Left ventricle myocardium inferior (tissue), 1 donor: ENCODE data around the gene TATDN2. TPM values are rescaled to one million over a fixed set of nuclear protein-coding genes. Genes with fewer than 3 reads are reported as not detected.

Source experiments
- DNase-seq: peaks from one replicate; pipeline ENCODE4 v3.0.0-alpha.2; 2020
- H3K27ac ChIP-seq: fragments of 200-600 bp; replicated peaks from 2 replicates; pipeline ENCODE4 v1.8.0; 2021
- H3K27me3 ChIP-seq: fragments of 200-600 bp; 2 replicates; pipeline ENCODE4 v1.8.0; 2021; ENCODE audit warnings: low read depth
- H3K36me3 ChIP-seq: fragments of 200-600 bp; 2 replicates; pipeline ENCODE4 v1.8.0; 2021
- H3K4me1 ChIP-seq: fragments of 200-600 bp; 2 replicates; pipeline ENCODE4 v1.8.0; 2021
- H3K4me3 ChIP-seq: fragments of 200-600 bp; 2 replicates; pipeline ENCODE4 v1.8.0; 2021; ENCODE audit warnings: mild to moderate bottlenecking, moderate library complexity
- H3K9me3 ChIP-seq: fragments of 200-600 bp; replicated peaks from 2 replicates; pipeline ENCODE4 v1.8.0; 2021
- intact Hi-C: fragments of 100-400 bp; cut with micrococcal nuclease; formaldehyde crosslinking; loops from one replicate; pipeline ENCODE4 v1.11.0; 2022
- microRNA-seq: library from miRNA; unstranded; fragments of <30 nt; microRNA quantifications from one replicate; pipeline ENCODE4 v1.2.0, GENCODE V29; 2020
- total RNA-seq: library from RNA; stranded (reverse); fragmentation: NEBNext Ultra II Directional; extraction: Animal tissue kit (Norgen Biotek cat#: 25700); gene quantifications from one replicate; pipeline ENCODE4 v1.2.1, GENCODE V29; 2021
- TF ChIP-seq, protein P1 (sequence below): fragments of 200-600 bp; IDR thresholded peaks from 2 replicates; pipeline ENCODE4 v1.8.0; 2021; ENCODE audit warnings: antibody characterized with exemption, mild to moderate bottlenecking, borderline replicate concordance
- donor health status: DM: no; HTN: yes; CAD: no; lungs with severe emphysema.

The TATDN2 gene
- total RNA-seq, 1 donor from 2014 or later, result 15.8 TPM

DNA sequence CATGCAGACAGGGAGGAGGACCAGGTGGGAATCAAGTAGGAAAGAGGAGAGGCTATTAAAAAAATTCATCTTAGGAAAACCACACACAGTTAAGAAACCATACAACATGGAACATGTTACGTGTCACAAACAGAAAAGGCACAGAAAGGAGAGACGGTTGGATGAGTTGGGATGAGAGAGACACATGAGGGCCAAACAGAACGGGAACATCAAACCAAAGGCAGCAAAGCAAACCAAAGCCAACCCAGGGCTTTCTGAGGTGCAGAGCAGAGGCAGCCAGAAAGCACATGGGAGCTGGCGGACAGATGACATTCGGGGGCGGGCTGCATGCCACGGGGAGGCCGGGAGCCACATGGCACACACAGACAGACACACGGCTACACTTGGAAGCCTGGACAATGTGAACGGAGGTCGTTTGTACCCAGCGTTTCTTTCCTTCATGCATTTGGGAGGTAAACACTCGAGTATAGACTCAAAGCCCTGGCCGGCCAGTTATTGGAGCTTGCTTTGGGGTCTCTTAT, 81.3 kb downstream of the TATDN2 start:
- TF ChIP-seq, protein P1, sequence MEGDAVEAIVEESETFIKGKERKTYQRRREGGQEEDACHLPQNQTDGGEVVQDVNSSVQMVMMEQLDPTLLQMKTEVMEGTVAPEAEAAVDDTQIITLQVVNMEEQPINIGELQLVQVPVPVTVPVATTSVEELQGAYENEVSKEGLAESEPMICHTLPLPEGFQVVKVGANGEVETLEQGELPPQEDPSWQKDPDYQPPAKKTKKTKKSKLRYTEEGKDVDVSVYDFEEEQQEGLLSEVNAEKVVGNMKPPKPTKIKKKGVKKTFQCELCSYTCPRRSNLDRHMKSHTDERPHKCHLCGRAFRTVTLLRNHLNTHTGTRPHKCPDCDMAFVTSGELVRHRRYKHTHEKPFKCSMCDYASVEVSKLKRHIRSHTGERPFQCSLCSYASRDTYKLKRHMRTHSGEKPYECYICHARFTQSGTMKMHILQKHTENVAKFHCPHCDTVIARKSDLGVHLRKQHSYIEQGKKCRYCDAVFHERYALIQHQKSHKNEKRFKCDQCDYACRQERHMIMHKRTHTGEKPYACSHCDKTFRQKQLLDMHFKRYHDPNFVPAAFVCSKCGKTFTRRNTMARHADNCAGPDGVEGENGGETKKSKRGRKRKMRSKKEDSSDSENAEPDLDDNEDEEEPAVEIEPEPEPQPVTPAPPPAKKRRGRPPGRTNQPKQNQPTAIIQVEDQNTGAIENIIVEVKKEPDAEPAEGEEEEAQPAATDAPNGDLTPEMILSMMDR, result no peak
- intact Hi-C loops, result no loop called here
- Histone ChIP-seq H3K27ac (no peak overlapping the region), H3K36me3 (no peaks in the 10 kb centered on the region), H3K4me3 (no peak overlapping the region), H3K27me3 (peaks cover 51% of the 10 kb centered on the region), H3K9me3 (no peaks in the 10 kb centered on the region), H3K4me1 (no peaks in the 10 kb centered on the region)
- no peak for DNase-seq

GRCh38 chr3:10330319-10330718, 82.1 kb downstream of the TATDN2 start:
- Histone ChIP-seq H3K4me1 (no peaks in the 10 kb centered on the region), H3K36me3 (no peaks in the 10 kb centered on the region), H3K9me3 (no peaks in the 10 kb centered on the region), H3K27me3 (peaks cover 51% of the 10 kb centered on the region), H3K27ac (no peak overlapping the region), H3K4me3 (no peak overlapping the region)
- DNase-seq, result no peak
- intact Hi-C loops, result no loop called here
- TF ChIP-seq, protein P1, result no peak

Small RNA genes within 50 kb of the gene (microRNA-seq; reads per million reads assigned to microRNA genes)
- gene MIR378B, result not detected

Other genes with a start within 250 kb of the TATDN2 start
- 0.77 TPM for gene FANCD2, start 222.0 kb upstream of the TATDN2 start, total RNA-seq
- not detected for gene FANCD2OS, start 140.2 kb upstream of the TATDN2 start, total RNA-seq
- gene BRK1, start 132.8 kb upstream of the TATDN2 start, total RNA-seq, result 99.0 TPM
- gene VHL, start 106.7 kb upstream of the TATDN2 start, total RNA-seq, result 11.5 TPM
- gene IRAK2, start 83.5 kb upstream of the TATDN2 start, total RNA-seq, result 2.0 TPM
- 0.25 TPM for gene GHRL, start 44.5 kb downstream of the TATDN2 start, total RNA-seq
- 52.3 TPM for gene SEC13, start 72.7 kb downstream of the TATDN2 start, total RNA-seq